ENCODE results near the gene AMBP. TPM values are rescaled to one million over a fixed set of nuclear protein-coding genes. Genes with fewer than 3 reads are reported as not detected.

The AMBP gene
- total and polyA plus RNA-seq, 2 of the 13 experiments (the other 11 are each of a cell fraction or from before 2014, with no cell fraction given): 1,510 to 2,580 TPM

DNA sequence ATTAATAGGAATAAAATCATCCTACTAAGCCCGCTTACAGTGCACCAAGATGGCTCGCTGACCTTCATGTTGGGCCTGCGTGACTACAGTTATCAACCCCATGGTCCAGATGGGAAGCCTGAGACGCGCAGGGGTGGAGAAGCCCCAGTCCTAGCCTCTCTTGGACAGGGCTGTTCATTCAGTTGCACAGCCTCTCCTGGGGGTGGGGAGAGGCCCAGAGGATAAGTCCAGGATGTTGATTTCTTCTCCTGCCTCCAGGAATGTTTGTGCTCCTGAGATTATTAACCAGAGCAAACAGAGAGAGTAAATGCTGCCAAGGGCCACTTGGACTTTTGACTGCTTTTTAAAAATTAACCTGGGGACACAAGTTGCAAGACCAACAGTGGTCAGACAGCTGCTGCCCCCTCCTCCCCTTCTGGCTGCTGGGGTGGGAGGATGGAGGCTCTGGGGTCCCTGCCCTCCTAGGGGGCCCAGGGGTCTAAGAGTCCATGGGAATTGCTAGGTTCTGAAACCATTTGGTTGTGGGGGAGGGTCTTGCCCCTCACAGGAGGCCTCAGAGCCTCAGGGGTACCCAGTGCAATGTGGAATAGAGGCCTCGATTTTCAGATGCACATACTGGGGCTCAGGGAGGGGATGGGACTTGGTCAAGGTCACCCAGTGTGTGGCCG, 2.8 kb upstream of the AMBP start (continued):
- TF ChIP-seq, protein P1, sequence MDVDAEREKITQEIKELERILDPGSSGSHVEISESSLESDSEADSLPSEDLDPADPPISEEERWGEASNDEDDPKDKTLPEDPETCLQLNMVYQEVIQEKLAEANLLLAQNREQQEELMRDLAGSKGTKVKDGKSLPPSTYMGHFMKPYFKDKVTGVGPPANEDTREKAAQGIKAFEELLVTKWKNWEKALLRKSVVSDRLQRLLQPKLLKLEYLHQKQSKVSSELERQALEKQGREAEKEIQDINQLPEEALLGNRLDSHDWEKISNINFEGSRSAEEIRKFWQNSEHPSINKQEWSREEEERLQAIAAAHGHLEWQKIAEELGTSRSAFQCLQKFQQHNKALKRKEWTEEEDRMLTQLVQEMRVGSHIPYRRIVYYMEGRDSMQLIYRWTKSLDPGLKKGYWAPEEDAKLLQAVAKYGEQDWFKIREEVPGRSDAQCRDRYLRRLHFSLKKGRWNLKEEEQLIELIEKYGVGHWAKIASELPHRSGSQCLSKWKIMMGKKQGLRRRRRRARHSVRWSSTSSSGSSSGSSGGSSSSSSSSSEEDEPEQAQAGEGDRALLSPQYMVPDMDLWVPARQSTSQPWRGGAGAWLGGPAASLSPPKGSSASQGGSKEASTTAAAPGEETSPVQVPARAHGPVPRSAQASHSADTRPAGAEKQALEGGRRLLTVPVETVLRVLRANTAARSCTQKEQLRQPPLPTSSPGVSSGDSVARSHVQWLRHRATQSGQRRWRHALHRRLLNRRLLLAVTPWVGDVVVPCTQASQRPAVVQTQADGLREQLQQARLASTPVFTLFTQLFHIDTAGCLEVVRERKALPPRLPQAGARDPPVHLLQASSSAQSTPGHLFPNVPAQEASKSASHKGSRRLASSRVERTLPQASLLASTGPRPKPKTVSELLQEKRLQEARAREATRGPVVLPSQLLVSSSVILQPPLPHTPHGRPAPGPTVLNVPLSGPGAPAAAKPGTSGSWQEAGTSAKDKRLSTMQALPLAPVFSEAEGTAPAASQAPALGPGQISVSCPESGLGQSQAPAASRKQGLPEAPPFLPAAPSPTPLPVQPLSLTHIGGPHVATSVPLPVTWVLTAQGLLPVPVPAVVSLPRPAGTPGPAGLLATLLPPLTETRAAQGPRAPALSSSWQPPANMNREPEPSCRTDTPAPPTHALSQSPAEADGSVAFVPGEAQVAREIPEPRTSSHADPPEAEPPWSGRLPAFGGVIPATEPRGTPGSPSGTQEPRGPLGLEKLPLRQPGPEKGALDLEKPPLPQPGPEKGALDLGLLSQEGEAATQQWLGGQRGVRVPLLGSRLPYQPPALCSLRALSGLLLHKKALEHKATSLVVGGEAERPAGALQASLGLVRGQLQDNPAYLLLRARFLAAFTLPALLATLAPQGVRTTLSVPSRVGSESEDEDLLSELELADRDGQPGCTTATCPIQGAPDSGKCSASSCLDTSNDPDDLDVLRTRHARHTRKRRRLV (CRISPR knock-in tag; IDR thresholded peaks at IDR 0.05): peak; percentile 56; the same call in 1 of the 2 replicates
- TF ChIP-seq, protein P2, sequence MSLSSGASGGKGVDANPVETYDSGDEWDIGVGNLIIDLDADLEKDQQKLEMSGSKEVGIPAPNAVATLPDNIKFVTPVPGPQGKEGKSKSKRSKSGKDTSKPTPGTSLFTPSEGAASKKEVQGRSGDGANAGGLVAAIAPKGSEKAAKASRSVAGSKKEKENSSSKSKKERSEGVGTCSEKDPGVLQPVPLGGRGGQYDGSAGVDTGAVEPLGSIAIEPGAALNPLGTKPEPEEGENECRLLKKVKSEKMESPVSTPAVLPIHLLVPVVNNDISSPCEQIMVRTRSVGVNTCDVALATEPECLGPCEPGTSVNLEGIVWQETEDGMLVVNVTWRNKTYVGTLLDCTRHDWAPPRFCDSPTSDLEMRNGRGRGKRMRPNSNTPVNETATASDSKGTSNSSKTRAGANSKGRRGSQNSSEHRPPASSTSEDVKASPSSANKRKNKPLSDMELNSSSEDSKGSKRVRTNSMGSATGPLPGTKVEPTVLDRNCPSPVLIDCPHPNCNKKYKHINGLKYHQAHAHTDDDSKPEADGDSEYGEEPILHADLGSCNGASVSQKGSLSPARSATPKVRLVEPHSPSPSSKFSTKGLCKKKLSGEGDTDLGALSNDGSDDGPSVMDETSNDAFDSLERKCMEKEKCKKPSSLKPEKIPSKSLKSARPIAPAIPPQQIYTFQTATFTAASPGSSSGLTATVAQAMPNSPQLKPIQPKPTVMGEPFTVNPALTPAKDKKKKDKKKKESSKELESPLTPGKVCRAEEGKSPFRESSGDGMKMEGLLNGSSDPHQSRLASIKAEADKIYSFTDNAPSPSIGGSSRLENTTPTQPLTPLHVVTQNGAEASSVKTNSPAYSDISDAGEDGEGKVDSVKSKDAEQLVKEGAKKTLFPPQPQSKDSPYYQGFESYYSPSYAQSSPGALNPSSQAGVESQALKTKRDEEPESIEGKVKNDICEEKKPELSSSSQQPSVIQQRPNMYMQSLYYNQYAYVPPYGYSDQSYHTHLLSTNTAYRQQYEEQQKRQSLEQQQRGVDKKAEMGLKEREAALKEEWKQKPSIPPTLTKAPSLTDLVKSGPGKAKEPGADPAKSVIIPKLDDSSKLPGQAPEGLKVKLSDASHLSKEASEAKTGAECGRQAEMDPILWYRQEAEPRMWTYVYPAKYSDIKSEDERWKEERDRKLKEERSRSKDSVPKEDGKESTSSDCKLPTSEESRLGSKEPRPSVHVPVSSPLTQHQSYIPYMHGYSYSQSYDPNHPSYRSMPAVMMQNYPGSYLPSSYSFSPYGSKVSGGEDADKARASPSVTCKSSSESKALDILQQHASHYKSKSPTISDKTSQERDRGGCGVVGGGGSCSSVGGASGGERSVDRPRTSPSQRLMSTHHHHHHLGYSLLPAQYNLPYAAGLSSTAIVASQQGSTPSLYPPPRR (CRISPR knock-in tag; IDR thresholded peaks at IDR 0.05; ENCODE audit: borderline replicate concordance): peak; percentile 84
- TF ChIP-seq JUN (CRISPR knock-in tag; IDR thresholded peaks at IDR 0.05) (peak; percentile 35; the same call in 1 of the 2 replicates), SALL1 (CRISPR knock-in tag; IDR thresholded peaks at IDR 0.05) (peak; percentile 75), TCF7 (IDR thresholded peaks at IDR 0.05; ENCODE audit: low read depth) (peak; percentile 43), SALL2 (CRISPR knock-in tag; IDR thresholded peaks at IDR 0.05) (0 out of 2 replicates have a peak, but pooled peaks have one; percentile 50), ZSCAN22 (CRISPR knock-in tag; IDR thresholded peaks at IDR 0.05) (no peak), ZNF431 (CRISPR knock-in tag; IDR thresholded peaks at IDR 0.05; ENCODE audit: borderline replicate concordance, low read depth) (no peak), ZFP90 (CRISPR knock-in tag; IDR thresholded peaks at IDR 0.05; ENCODE audit: borderline replicate concordance) (peak; percentile 18; the same call in 1 of the 2 replicates), ZNF605 (CRISPR knock-in tag; IDR thresholded peaks at IDR 0.05) (peak; percentile 91), ZNF331 (CRISPR knock-in tag; IDR thresholded peaks at IDR 0.05) (peak; percentile 23; the same call in 1 of the 2 replicates), CHD2 (IDR thresholded peaks at IDR 0.05; ENCODE audit: low read depth, low read length) (no peak)
- TF ChIP-seq, protein P3, sequence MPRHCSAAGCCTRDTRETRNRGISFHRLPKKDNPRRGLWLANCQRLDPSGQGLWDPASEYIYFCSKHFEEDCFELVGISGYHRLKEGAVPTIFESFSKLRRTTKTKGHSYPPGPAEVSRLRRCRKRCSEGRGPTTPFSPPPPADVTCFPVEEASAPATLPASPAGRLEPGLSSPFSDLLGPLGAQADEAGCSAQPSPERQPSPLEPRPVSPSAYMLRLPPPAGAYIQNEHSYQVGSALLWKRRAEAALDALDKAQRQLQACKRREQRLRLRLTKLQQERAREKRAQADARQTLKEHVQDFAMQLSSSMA (CRISPR knock-in tag; IDR thresholded peaks at IDR 0.05): no peak
- TF ChIP-seq, protein P4, sequence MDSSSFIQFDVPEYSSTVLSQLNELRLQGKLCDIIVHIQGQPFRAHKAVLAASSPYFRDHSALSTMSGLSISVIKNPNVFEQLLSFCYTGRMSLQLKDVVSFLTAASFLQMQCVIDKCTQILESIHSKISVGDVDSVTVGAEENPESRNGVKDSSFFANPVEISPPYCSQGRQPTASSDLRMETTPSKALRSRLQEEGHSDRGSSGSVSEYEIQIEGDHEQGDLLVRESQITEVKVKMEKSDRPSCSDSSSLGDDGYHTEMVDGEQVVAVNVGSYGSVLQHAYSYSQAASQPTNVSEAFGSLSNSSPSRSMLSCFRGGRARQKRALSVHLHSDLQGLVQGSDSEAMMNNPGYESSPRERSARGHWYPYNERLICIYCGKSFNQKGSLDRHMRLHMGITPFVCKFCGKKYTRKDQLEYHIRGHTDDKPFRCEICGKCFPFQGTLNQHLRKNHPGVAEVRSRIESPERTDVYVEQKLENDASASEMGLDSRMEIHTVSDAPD (CRISPR knock-in tag; IDR thresholded peaks at IDR 0.05): no peak; the same call in 1 of the 2 replicates
- TF ChIP-seq, protein P5, sequence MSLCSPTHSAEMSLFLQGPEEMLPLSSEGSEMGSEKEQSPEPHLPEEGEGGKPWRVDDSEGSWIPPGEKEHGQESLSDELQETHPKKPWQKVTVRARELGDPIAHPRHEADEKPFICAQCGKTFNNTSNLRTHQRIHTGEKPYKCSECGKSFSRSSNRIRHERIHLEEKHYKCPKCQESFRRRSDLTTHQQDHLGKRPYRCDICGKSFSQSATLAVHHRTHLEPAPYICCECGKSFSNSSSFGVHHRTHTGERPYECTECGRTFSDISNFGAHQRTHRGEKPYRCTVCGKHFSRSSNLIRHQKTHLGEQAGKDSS (CRISPR knock-in tag; IDR thresholded peaks at IDR 0.05; ENCODE audit: borderline replicate concordance, low read depth): no peak
